Type B pancreatic cell (in vitro differentiated cells): ENCODE measurements around the gene DNAJC21. TPM values are rescaled to one million over a fixed set of nuclear protein-coding genes. Genes with fewer than 3 reads are reported as not detected.
"Not testable (repeated sequence)": the region's sequence is repeated elsewhere in the genome, so short reads cannot be mapped to it uniquely, and the experiment has no call there.

Source experiments
- DNase-seq: peaks from one replicate; pipeline ENCODE4 v3.0.0; 2021; ENCODE audit warnings: mixed read lengths; ENCODE audit not compliant: unreplicated experiment; ENCODE audit errors: extremely low spot score
- H3K27ac Mint-ChIP-seq: 2 replicates; pipeline ENCODE4 v1.8.0; 2021; ENCODE audit warnings: mild to moderate bottlenecking, mixed read lengths
- H3K27me3 Mint-ChIP-seq: 2 replicates; pipeline ENCODE4 v1.8.0; 2021; ENCODE audit warnings: mixed read lengths
- H3K36me3 Mint-ChIP-seq: 2 replicates; pipeline ENCODE4 v1.8.0; 2021; ENCODE audit warnings: mixed read lengths
- H3K4me1 Mint-ChIP-seq: one replicate; pipeline ENCODE4 v1.8.0; 2021; ENCODE audit warnings: mixed read lengths; ENCODE audit not compliant: unreplicated experiment
- H3K4me3 Mint-ChIP-seq: 2 replicates; pipeline ENCODE4 v1.8.0; 2021; ENCODE audit warnings: mild to moderate bottlenecking, mixed read lengths
- H3K9me3 Mint-ChIP-seq: 2 replicates; pipeline ENCODE4 v1.8.0; 2021; ENCODE audit warnings: mixed read lengths
- CTCF ChIP-seq: fragments of 200-600 bp; sonication (generic); conservative IDR thresholded peaks from 2 replicates; pipeline ENCODE4 v1.5.0; 2021; ENCODE audit warnings: antibody characterized with exemption, mild to moderate bottlenecking
- total RNA-seq: library from RNA; stranded (reverse); gene quantifications from 2 replicates; pipeline ENCODE4 v1.2.1, GENCODE V29; 2021; ENCODE audit warnings: low replicate concordance

The DNAJC21 gene
- total RNA-seq, 1 donor from 2014 or later = 46.6 TPM

DNA sequence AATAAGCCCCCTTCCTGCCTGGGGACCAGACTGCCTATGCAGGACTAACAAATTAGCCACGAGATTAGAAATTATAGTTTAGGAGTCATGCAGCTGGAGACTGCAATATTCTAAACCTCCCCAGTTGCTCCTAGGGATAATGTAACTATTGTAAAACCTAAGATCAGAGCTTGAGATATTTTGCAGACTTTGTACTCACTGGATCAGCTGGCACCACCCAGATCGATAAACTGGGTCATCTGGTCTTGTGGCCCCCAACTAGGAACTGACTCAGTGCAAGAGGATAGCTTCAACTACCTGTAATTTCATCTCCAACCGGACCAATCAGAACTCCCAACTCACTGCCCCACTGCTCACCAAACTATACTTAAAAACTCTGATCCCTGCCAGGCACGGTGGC, 38.2 kb downstream of the DNAJC21 start:
- Mint-ChIP-seq H3K36me3 (no peaks in the 10 kb centered on the region), H3K27me3 (no peaks in the 10 kb centered on the region), H3K4me3 (no peak overlapping the region), H3K9me3 (no peaks in the 10 kb centered on the region), H3K4me1 (no peaks in the 10 kb centered on the region), H3K27ac (no peak overlapping the region)
- no peak for TF ChIP-seq CTCF
- DNase-seq = no peak

- H3K9me3 Mint-ChIP-seq = no peaks in the 10 kb centered on the region
- no peak for TF ChIP-seq CTCF
- no peaks in the 10 kb centered on the region for H3K27me3 Mint-ChIP-seq
- no peak overlapping the region for H3K27ac Mint-ChIP-seq
- no peak overlapping the region for H3K4me3 Mint-ChIP-seq
- H3K4me1 Mint-ChIP-seq = no peaks in the 10 kb centered on the region
- no peaks in the 10 kb centered on the region for H3K36me3 Mint-ChIP-seq
- no peak for DNase-seq
These were observed 38.9 kb downstream of the DNAJC21 start for GRCh38 chr5:34968258-34968657.

DNA sequence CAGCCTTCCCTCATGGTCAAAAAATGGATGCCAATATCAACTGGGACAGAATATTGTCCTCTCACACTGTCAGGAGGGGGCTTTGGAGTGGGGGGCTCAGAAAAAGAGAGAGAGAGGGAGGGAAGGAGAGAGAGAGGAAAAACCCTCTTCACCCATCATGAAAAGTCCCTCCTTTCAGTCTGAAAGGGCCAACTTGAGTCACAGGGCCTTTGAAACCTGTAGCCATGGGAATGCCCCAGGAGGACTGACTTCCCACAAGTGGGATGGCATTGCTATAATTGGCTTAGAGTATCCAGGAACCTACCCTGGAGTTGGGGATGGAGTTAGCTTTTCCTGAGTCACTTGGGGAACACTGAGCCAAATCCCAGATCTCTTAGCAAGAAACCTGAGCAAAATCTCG, 41.2 kb downstream of the DNAJC21 start:
- no peak overlapping the region for H3K4me3 Mint-ChIP-seq
- no peaks in the 10 kb centered on the region for H3K9me3 Mint-ChIP-seq
- no peak for TF ChIP-seq CTCF
- no peaks in the 10 kb centered on the region for H3K4me1 Mint-ChIP-seq
- DNase-seq = no peak
- H3K36me3 Mint-ChIP-seq = no peaks in the 10 kb centered on the region
- H3K27ac Mint-ChIP-seq = no peak overlapping the region
- H3K27me3 Mint-ChIP-seq = no peaks in the 10 kb centered on the region

DNA sequence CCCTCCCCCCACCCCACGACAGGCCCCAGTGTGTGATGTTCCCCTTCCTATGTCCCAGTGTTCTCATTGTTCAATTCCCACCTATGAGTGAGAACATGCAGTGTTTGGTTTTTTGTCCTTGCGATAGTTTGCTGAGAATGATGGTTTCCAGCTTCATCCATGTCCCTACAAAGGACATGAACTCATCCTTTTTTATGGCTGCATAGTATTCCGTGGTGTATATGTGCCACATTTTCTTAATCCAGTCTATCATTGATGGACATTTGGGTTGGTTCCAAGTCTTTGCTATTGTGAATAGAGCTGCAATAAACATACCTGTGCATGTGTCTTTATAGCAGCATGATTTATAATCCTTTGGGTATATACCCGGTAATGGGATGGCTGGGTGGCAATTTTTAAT, 42.3 kb downstream of the DNAJC21 start:
- not testable (repeated sequence) for H3K27ac Mint-ChIP-seq, H3K4me1 Mint-ChIP-seq, H3K36me3 Mint-ChIP-seq, H3K4me3 Mint-ChIP-seq, H3K9me3 Mint-ChIP-seq, H3K27me3 Mint-ChIP-seq, DNase-seq

GRCh38 chr5:34976347-34976746, 47.0 kb downstream of the DNAJC21 start:
- no peak for DNase-seq
- Mint-ChIP-seq H3K4me1 (no peaks in the 10 kb centered on the region), H3K9me3 (no peaks in the 10 kb centered on the region), H3K36me3 (no peaks in the 10 kb centered on the region), H3K4me3 (no peak overlapping the region), H3K27ac (no peak overlapping the region), H3K27me3 (no peaks in the 10 kb centered on the region)
- no peak for TF ChIP-seq CTCF

DNA sequence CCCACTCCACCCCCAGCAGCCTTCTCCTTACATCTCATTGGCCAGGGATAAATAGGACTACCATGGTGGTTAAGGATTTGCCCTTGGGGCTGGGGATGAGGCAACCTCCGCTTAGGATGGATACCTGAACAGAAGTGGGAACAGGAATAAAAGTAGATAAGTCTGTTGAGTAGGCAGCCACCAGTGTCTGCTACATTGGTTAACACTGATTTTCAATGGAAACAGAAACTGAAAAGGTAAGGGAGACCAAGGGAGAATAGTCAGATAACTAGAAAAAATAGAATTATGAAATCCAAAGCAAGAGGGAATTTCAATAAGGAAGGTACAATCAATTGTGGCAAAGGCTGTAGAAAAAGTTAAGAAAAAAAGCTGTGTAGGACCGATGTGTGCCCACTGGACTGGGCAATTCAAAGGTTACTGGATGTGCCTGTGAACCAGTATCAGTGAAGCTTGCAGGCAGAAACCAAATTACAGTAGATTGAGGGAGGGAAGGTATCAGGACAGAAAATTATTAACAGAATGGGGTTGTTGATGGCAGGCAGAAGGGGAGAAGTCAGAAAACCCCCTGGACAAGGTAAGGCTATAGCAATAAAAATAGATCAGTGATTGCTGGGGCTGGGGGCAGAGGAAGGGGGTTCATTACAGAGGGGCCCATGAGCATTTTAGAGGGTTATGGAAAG, 48.7 kb downstream of the DNAJC21 start:
- TF ChIP-seq CTCF = no peak
- DNase-seq = no peak
- H3K27me3 Mint-ChIP-seq = no peaks in the 10 kb centered on the region
- no peaks in the 10 kb centered on the region for H3K4me1 Mint-ChIP-seq
- H3K9me3 Mint-ChIP-seq = peaks cover 4% of the 10 kb centered on the region
- no peak overlapping the region for H3K27ac Mint-ChIP-seq
- no peaks in the 10 kb centered on the region for H3K36me3 Mint-ChIP-seq
- no peak overlapping the region for H3K4me3 Mint-ChIP-seq
